ENCODE results near the gene MYEOV.

MYEOV gene

GRCh38 chr11:69312453-69313404 lies 18.8 kb downstream of the MYEOV start:
- H3K9ac ChIP-seq (ENCODE audit: low read depth, low read length): no peak overlapping the region
- H3K36me3 ChIP-seq (ENCODE audit: control insufficient read depth, insufficient read depth, low read length): no peaks in the 10 kb centered on the region
- H3K4me3 ChIP-seq (ENCODE audit: low read depth, low read length): no peak overlapping the region
- no peaks in the 10 kb centered on the region for H3K27me3 ChIP-seq (ENCODE audit: control insufficient read depth, insufficient read depth, low read length)
- H3K4me1 ChIP-seq (ENCODE audit: control insufficient read depth, insufficient read depth, low read length): no peaks in the 10 kb centered on the region
- no peak overlapping the region for H3K27ac ChIP-seq (ENCODE audit: low read depth, low read length)
- no peaks in the 10 kb centered on the region for H3K9me3 ChIP-seq (ENCODE audit: control insufficient read depth, insufficient read depth, low read length)

GRCh38 chr11:69313992-69314391 lies 20.0 kb downstream of the MYEOV start:
- Histone ChIP-seq H3K9me3 (ENCODE audit: control insufficient read depth, insufficient read depth, low read length) (no peaks in the 10 kb centered on the region), H3K9ac (ENCODE audit: low read depth, low read length) (no peak overlapping the region), H3K27ac (ENCODE audit: low read depth, low read length) (no peak overlapping the region), H3K27me3 (ENCODE audit: control insufficient read depth, insufficient read depth, low read length) (no peaks in the 10 kb centered on the region), H3K36me3 (ENCODE audit: control insufficient read depth, insufficient read depth, low read length) (no peaks in the 10 kb centered on the region), H3K4me3 (ENCODE audit: low read depth, low read length) (no peak overlapping the region), H3K4me1 (ENCODE audit: control insufficient read depth, insufficient read depth, low read length) (no peaks in the 10 kb centered on the region)

- Histone ChIP-seq H3K4me3 (ENCODE audit: low read depth, low read length) (no peak overlapping the region), H3K4me1 (ENCODE audit: control insufficient read depth, insufficient read depth, low read length) (no peaks in the 10 kb centered on the region)
Measured at GRCh38 chr11:69314555-69314954, 20.6 kb downstream of the MYEOV start.

GRCh38 chr11:69316956-69317355 lies 23.0 kb downstream of the MYEOV start:
- Histone ChIP-seq H3K4me1 (ENCODE audit: control insufficient read depth, insufficient read depth, low read length) (no peaks in the 10 kb centered on the region), H3K9ac (ENCODE audit: low read depth, low read length) (no peak overlapping the region), H3K36me3 (ENCODE audit: control insufficient read depth, insufficient read depth, low read length) (no peaks in the 10 kb centered on the region), H3K4me3 (ENCODE audit: low read depth, low read length) (no peak overlapping the region), H3K9me3 (ENCODE audit: control insufficient read depth, insufficient read depth, low read length) (no peaks in the 10 kb centered on the region), H3K27me3 (ENCODE audit: control insufficient read depth, insufficient read depth, low read length) (no peaks in the 10 kb centered on the region), H3K27ac (ENCODE audit: low read depth, low read length) (no peak overlapping the region)

More at GRCh38 chr11:69314555-69314954, 20.6 kb downstream of the MYEOV start:
- Histone ChIP-seq H3K36me3 (ENCODE audit: control insufficient read depth, insufficient read depth, low read length) (no peaks in the 10 kb centered on the region), H3K9me3 (ENCODE audit: control insufficient read depth, insufficient read depth, low read length) (no peaks in the 10 kb centered on the region), H3K9ac (ENCODE audit: low read depth, low read length) (no peak overlapping the region), H3K27ac (ENCODE audit: low read depth, low read length) (no peak overlapping the region), H3K27me3 (ENCODE audit: control insufficient read depth, insufficient read depth, low read length) (no peaks in the 10 kb centered on the region)

GRCh38 chr11:69317401-69318092 lies 23.6 kb downstream of the MYEOV start:
- Histone ChIP-seq H3K27ac (ENCODE audit: low read depth, low read length) (no peak overlapping the region), H3K9ac (ENCODE audit: low read depth, low read length) (no peak overlapping the region), H3K4me1 (ENCODE audit: control insufficient read depth, insufficient read depth, low read length) (no peaks in the 10 kb centered on the region), H3K36me3 (ENCODE audit: control insufficient read depth, insufficient read depth, low read length) (no peaks in the 10 kb centered on the region), H3K27me3 (ENCODE audit: control insufficient read depth, insufficient read depth, low read length) (no peaks in the 10 kb centered on the region), H3K4me3 (ENCODE audit: low read depth, low read length) (no peak overlapping the region), H3K9me3 (ENCODE audit: control insufficient read depth, insufficient read depth, low read length) (no peaks in the 10 kb centered on the region)

GRCh38 chr11:69318093-69318420 lies 24.1 kb downstream of the MYEOV start:
- no peak overlapping the region for H3K4me3 ChIP-seq (ENCODE audit: low read depth, low read length)
- no peak overlapping the region for H3K9ac ChIP-seq (ENCODE audit: low read depth, low read length)
- H3K4me1 ChIP-seq (ENCODE audit: control insufficient read depth, insufficient read depth, low read length): no peaks in the 10 kb centered on the region
- no peak overlapping the region for H3K27ac ChIP-seq (ENCODE audit: low read depth, low read length)
- no peaks in the 10 kb centered on the region for H3K36me3 ChIP-seq (ENCODE audit: control insufficient read depth, insufficient read depth, low read length)
- no peaks in the 10 kb centered on the region for H3K27me3 ChIP-seq (ENCODE audit: control insufficient read depth, insufficient read depth, low read length)
- H3K9me3 ChIP-seq (ENCODE audit: control insufficient read depth, insufficient read depth, low read length): no peaks in the 10 kb centered on the region

- Histone ChIP-seq H3K4me3 (ENCODE audit: low read depth, low read length) (no peak overlapping the region), H3K4me1 (ENCODE audit: control insufficient read depth, insufficient read depth, low read length) (no peaks in the 10 kb centered on the region), H3K9ac (ENCODE audit: low read depth, low read length) (no peak overlapping the region), H3K27ac (ENCODE audit: low read depth, low read length) (no peak overlapping the region), H3K9me3 (ENCODE audit: control insufficient read depth, insufficient read depth, low read length) (no peaks in the 10 kb centered on the region), H3K27me3 (ENCODE audit: control insufficient read depth, insufficient read depth, low read length) (no peaks in the 10 kb centered on the region), H3K36me3 (ENCODE audit: control insufficient read depth, insufficient read depth, low read length) (no peaks in the 10 kb centered on the region)
Measured at GRCh38 chr11:69319255-69320106, 25.5 kb downstream of the MYEOV start.

GRCh38 chr11:69320326-69320725 lies 26.4 kb downstream of the MYEOV start:
- Histone ChIP-seq H3K4me1 (ENCODE audit: control insufficient read depth, insufficient read depth, low read length) (no peaks in the 10 kb centered on the region), H3K4me3 (ENCODE audit: low read depth, low read length) (no peak overlapping the region), H3K27ac (ENCODE audit: low read depth, low read length) (no peak overlapping the region), H3K27me3 (ENCODE audit: control insufficient read depth, insufficient read depth, low read length) (no peaks in the 10 kb centered on the region), H3K36me3 (ENCODE audit: control insufficient read depth, insufficient read depth, low read length) (no peaks in the 10 kb centered on the region), H3K9me3 (ENCODE audit: control insufficient read depth, insufficient read depth, low read length) (no peaks in the 10 kb centered on the region), H3K9ac (ENCODE audit: low read depth, low read length) (no peak overlapping the region)

- no peak overlapping the region for H3K4me3 ChIP-seq (ENCODE audit: low read depth, low read length)
- H3K27me3 ChIP-seq (ENCODE audit: control insufficient read depth, insufficient read depth, low read length): no peaks in the 10 kb centered on the region
- H3K27ac ChIP-seq (ENCODE audit: low read depth, low read length): no peak overlapping the region
- H3K9ac ChIP-seq (ENCODE audit: low read depth, low read length): no peak overlapping the region
- H3K9me3 ChIP-seq (ENCODE audit: control insufficient read depth, insufficient read depth, low read length): no peaks in the 10 kb centered on the region
- H3K36me3 ChIP-seq (ENCODE audit: control insufficient read depth, insufficient read depth, low read length): no peaks in the 10 kb centered on the region
- H3K4me1 ChIP-seq (ENCODE audit: control insufficient read depth, insufficient read depth, low read length): no peaks in the 10 kb centered on the region
Measured at GRCh38 chr11:69320756-69321741, 27.1 kb downstream of the MYEOV start.

GRCh38 chr11:69321877-69322361 lies 28.0 kb downstream of the MYEOV start:
- Histone ChIP-seq H3K4me1 (ENCODE audit: control insufficient read depth, insufficient read depth, low read length) (no peaks in the 10 kb centered on the region), H3K27ac (ENCODE audit: low read depth, low read length) (no peak overlapping the region), H3K9ac (ENCODE audit: low read depth, low read length) (no peak overlapping the region), H3K9me3 (ENCODE audit: control insufficient read depth, insufficient read depth, low read length) (no peaks in the 10 kb centered on the region), H3K4me3 (ENCODE audit: low read depth, low read length) (no peak overlapping the region), H3K36me3 (ENCODE audit: control insufficient read depth, insufficient read depth, low read length) (no peaks in the 10 kb centered on the region), H3K27me3 (ENCODE audit: control insufficient read depth, insufficient read depth, low read length) (no peaks in the 10 kb centered on the region)

Data from HUES48 (cell line).